ENCODE data around the gene TMEM87B.
"Not testable (repeated sequence)": the region's sequence is repeated elsewhere in the genome, so short reads cannot be mapped to it uniquely, and the experiment has no call there.

DNA sequence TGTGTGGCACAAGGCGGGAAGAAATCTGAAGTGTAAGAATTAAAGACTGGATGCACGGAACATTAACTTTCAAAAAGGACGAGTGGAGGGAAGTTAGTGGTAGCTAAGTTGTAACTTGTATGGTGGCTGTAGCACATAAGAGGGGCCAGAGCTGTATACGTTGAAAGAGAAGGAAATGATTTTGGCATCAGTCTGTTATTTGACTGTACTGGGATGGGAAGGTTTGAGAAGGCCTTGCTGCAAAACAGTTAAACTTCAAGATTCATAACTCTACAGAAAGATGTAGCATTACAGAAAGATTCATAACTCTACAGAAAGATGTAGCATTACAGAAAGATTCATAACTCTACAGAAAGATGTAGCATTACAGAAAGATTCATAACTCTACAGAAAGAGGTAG lies 58.3 kb downstream of the TMEM87B start:
- not testable (repeated sequence) for TF ChIP-seq JUN (CRISPR knock-in tag; IDR thresholded peaks at IDR 0.05); SP1 (CRISPR knock-in tag; conservative IDR thresholded peaks at IDR 0.05); ETV6 (CRISPR knock-in tag; IDR thresholded peaks at IDR 0.05); TEAD4 (CRISPR knock-in tag; IDR thresholded peaks at IDR 0.05); ESRRA (CRISPR knock-in tag; IDR thresholded peaks at IDR 0.05; ENCODE audit: borderline replicate concordance); CREM (CRISPR knock-in tag; IDR thresholded peaks at IDR 0.05)
- TF ChIP-seq, protein P1, sequence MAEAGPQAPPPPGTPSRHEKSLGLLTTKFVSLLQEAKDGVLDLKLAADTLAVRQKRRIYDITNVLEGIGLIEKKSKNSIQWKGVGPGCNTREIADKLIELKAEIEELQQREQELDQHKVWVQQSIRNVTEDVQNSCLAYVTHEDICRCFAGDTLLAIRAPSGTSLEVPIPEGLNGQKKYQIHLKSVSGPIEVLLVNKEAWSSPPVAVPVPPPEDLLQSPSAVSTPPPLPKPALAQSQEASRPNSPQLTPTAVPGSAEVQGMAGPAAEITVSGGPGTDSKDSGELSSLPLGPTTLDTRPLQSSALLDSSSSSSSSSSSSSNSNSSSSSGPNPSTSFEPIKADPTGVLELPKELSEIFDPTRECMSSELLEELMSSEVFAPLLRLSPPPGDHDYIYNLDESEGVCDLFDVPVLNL (CRISPR knock-in tag; IDR thresholded peaks at IDR 0.05; ENCODE audit: borderline replicate concordance, low read depth) = not testable (repeated sequence)
- TF ChIP-seq, protein P2, sequence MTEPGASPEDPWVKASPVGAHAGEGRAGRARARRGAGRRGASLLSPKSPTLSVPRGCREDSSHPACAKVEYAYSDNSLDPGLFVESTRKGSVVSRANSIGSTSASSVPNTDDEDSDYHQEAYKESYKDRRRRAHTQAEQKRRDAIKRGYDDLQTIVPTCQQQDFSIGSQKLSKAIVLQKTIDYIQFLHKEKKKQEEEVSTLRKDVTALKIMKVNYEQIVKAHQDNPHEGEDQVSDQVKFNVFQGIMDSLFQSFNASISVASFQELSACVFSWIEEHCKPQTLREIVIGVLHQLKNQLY (CRISPR knock-in tag; IDR thresholded peaks at IDR 0.05) = not testable (repeated sequence)
- TF ChIP-seq, protein P3, sequence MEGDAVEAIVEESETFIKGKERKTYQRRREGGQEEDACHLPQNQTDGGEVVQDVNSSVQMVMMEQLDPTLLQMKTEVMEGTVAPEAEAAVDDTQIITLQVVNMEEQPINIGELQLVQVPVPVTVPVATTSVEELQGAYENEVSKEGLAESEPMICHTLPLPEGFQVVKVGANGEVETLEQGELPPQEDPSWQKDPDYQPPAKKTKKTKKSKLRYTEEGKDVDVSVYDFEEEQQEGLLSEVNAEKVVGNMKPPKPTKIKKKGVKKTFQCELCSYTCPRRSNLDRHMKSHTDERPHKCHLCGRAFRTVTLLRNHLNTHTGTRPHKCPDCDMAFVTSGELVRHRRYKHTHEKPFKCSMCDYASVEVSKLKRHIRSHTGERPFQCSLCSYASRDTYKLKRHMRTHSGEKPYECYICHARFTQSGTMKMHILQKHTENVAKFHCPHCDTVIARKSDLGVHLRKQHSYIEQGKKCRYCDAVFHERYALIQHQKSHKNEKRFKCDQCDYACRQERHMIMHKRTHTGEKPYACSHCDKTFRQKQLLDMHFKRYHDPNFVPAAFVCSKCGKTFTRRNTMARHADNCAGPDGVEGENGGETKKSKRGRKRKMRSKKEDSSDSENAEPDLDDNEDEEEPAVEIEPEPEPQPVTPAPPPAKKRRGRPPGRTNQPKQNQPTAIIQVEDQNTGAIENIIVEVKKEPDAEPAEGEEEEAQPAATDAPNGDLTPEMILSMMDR (IDR thresholded peaks at IDR 0.05) = not testable (repeated sequence)
- TF ChIP-seq, protein P4, sequence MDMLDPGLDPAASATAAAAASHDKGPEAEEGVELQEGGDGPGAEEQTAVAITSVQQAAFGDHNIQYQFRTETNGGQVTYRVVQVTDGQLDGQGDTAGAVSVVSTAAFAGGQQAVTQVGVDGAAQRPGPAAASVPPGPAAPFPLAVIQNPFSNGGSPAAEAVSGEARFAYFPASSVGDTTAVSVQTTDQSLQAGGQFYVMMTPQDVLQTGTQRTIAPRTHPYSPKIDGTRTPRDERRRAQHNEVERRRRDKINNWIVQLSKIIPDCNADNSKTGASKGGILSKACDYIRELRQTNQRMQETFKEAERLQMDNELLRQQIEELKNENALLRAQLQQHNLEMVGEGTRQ (CRISPR knock-in tag; IDR thresholded peaks at IDR 0.05) = not testable (repeated sequence)
- TF ChIP-seq, protein P5, sequence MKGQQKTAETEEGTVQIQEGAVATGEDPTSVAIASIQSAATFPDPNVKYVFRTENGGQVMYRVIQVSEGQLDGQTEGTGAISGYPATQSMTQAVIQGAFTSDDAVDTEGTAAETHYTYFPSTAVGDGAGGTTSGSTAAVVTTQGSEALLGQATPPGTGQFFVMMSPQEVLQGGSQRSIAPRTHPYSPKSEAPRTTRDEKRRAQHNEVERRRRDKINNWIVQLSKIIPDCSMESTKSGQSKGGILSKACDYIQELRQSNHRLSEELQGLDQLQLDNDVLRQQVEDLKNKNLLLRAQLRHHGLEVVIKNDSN (CRISPR knock-in tag; IDR thresholded peaks at IDR 0.05) = not testable (repeated sequence)
- TF ChIP-seq, protein P6, sequence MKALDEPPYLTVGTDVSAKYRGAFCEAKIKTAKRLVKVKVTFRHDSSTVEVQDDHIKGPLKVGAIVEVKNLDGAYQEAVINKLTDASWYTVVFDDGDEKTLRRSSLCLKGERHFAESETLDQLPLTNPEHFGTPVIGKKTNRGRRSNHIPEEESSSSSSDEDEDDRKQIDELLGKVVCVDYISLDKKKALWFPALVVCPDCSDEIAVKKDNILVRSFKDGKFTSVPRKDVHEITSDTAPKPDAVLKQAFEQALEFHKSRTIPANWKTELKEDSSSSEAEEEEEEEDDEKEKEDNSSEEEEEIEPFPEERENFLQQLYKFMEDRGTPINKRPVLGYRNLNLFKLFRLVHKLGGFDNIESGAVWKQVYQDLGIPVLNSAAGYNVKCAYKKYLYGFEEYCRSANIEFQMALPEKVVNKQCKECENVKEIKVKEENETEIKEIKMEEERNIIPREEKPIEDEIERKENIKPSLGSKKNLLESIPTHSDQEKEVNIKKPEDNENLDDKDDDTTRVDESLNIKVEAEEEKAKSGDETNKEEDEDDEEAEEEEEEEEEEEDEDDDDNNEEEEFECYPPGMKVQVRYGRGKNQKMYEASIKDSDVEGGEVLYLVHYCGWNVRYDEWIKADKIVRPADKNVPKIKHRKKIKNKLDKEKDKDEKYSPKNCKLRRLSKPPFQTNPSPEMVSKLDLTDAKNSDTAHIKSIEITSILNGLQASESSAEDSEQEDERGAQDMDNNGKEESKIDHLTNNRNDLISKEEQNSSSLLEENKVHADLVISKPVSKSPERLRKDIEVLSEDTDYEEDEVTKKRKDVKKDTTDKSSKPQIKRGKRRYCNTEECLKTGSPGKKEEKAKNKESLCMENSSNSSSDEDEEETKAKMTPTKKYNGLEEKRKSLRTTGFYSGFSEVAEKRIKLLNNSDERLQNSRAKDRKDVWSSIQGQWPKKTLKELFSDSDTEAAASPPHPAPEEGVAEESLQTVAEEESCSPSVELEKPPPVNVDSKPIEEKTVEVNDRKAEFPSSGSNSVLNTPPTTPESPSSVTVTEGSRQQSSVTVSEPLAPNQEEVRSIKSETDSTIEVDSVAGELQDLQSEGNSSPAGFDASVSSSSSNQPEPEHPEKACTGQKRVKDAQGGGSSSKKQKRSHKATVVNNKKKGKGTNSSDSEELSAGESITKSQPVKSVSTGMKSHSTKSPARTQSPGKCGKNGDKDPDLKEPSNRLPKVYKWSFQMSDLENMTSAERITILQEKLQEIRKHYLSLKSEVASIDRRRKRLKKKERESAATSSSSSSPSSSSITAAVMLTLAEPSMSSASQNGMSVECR (CRISPR knock-in tag; IDR thresholded peaks at IDR 0.05; ENCODE audit: borderline replicate concordance) = not testable (repeated sequence)
- TF ChIP-seq, protein P7, sequence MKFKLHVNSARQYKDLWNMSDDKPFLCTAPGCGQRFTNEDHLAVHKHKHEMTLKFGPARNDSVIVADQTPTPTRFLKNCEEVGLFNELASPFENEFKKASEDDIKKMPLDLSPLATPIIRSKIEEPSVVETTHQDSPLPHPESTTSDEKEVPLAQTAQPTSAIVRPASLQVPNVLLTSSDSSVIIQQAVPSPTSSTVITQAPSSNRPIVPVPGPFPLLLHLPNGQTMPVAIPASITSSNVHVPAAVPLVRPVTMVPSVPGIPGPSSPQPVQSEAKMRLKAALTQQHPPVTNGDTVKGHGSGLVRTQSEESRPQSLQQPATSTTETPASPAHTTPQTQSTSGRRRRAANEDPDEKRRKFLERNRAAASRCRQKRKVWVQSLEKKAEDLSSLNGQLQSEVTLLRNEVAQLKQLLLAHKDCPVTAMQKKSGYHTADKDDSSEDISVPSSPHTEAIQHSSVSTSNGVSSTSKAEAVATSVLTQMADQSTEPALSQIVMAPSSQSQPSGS (CRISPR knock-in tag; IDR thresholded peaks at IDR 0.05; ENCODE audit: borderline replicate concordance, low read depth) = not testable (repeated sequence)
